SK-N-SH treated with all-trans-retinoic acid at 6 μM for 48 hours (cell line): ENCODE data around the gene B3GALT5.

Source experiments
- ARNTL ChIP-seq: fragments of 450-650 bp; formaldehyde crosslinking; IDR thresholded peaks from 2 replicates; pipeline ENCODE4 v1.5.0; 2020; ENCODE audit warnings: low read depth, mild to moderate bottlenecking, moderate library complexity, borderline replicate concordance
- CSDC2 ChIP-seq: fragments of 250-450 bp; sonication (Bioruptor Pico); IDR thresholded peaks from 2 replicates; pipeline ENCODE4 v1.5.0; 2020; ENCODE audit warnings: mild to moderate bottlenecking, moderate library complexity
- CSRNP3 ChIP-seq: fragments of 250-450 bp; sonication (Bioruptor Pico); IDR thresholded peaks from 2 replicates; pipeline ENCODE4 v1.5.1; 2021; ENCODE audit warnings: mild to moderate bottlenecking, moderate library complexity
- ESRRG ChIP-seq: fragments of 250-450 bp; sonication (Bioruptor Pico); IDR thresholded peaks from 2 replicates; pipeline ENCODE4 v1.6.1; 2021; ENCODE audit warnings: mild to moderate bottlenecking
- GLIS3 ChIP-seq: fragments of 250-450 bp; sonication (Bioruptor Pico); IDR thresholded peaks from 2 replicates; pipeline ENCODE4 v1.5.0; 2020; ENCODE audit warnings: mild to moderate bottlenecking, moderate library complexity
- ISL1 ChIP-seq: fragments of 250-450 bp; sonication (Bioruptor Pico); IDR thresholded peaks from 2 replicates; pipeline ENCODE4 v2.1.2; 2022; ENCODE audit warnings: mild to moderate bottlenecking, moderate library complexity
- OSR1 ChIP-seq: fragments of 250-450 bp; sonication (Bioruptor Pico); IDR thresholded peaks from 2 replicates; pipeline ENCODE4 v1.8.0; 2022; ENCODE audit warnings: moderate library complexity, mild to moderate bottlenecking, inconsistent platforms
- PATZ1 ChIP-seq: fragments of 250-450 bp; sonication (Bioruptor Pico); IDR thresholded peaks from 2 replicates; pipeline ENCODE4 v1.8.0; 2020; ENCODE audit warnings: mild to moderate bottlenecking, moderate library complexity, borderline replicate concordance
- TOX ChIP-seq: fragments of 250-450 bp; sonication (Bioruptor Pico); IDR thresholded peaks from 2 replicates; pipeline ENCODE4 v1.8.0; 2021; ENCODE audit warnings: mild to moderate bottlenecking, moderate library complexity, borderline replicate concordance
- ZC3H10 ChIP-seq: fragments of 250-450 bp; sonication (Bioruptor Pico); IDR thresholded peaks from 2 replicates; pipeline ENCODE4 v1.5.1; 2021; ENCODE audit warnings: mild to moderate bottlenecking, moderate library complexity
- ZNF565 ChIP-seq: fragments of 450-650 bp; formaldehyde crosslinking; conservative IDR thresholded peaks from 2 replicates; pipeline ENCODE4 v1.5.0; 2020; ENCODE audit warnings: low read depth, mild to moderate bottlenecking, moderate library complexity
- TF ChIP-seq, protein P1 (sequence below): fragments of 250-450 bp; sonication (Bioruptor Pico); IDR thresholded peaks from 2 replicates; pipeline ENCODE4 v1.5.1; 2020; ENCODE audit warnings: low read depth, mild to moderate bottlenecking, moderate library complexity

DNA sequence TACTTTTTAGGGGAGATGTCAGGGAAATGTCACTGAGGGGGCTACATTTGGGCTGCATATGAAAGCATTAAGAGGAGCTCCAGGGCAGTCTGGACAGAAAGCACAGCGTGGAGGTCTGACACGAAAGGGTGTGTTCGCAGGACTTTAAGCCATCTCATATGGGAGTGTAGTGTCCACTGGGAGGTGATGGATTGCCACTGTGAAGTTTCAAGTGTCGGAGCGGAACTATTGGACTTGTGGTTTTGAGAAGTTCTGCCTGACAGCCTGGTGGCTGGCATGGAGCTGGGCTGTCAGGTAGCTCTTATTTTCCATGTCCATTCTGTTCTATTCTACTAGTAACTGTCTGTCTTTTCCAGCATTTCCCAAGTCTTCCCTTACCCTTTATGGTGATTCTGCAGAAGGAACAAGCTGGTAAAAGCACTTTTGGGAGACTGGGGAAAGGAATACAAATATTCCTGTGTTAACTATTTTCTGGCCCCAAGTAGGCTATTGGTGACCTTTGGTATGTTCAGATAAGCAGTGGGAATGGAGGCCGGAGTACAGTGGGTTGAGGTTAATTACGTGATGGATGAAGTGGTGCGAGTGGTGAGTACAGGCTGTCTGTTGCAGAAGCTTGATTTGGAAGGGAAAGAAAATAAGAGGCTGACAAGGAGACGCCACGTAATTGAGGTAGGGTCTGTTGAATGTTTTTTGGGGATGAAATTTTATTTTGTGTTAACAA lies 19.3 kb downstream of the B3GALT5 start:
- TF ChIP-seq TOX (CRISPR knock-in tag) = no peak
- no peak for TF ChIP-seq OSR1 (CRISPR knock-in tag)
- TF ChIP-seq, protein P1, sequence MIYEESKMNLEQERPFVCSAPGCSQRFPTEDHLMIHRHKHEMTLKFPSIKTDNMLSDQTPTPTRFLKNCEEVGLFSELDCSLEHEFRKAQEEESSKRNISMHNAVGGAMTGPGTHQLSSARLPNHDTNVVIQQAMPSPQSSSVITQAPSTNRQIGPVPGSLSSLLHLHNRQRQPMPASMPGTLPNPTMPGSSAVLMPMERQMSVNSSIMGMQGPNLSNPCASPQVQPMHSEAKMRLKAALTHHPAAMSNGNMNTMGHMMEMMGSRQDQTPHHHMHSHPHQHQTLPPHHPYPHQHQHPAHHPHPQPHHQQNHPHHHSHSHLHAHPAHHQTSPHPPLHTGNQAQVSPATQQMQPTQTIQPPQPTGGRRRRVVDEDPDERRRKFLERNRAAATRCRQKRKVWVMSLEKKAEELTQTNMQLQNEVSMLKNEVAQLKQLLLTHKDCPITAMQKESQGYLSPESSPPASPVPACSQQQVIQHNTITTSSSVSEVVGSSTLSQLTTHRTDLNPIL (CRISPR knock-in tag) = no peak
- no peak for TF ChIP-seq ISL1 (CRISPR knock-in tag)
- no peak for TF ChIP-seq CSDC2 (CRISPR knock-in tag)
- TF ChIP-seq PATZ1 = no peak
- TF ChIP-seq ESRRG (CRISPR knock-in tag) = no peak
- TF ChIP-seq CSRNP3 = no peak
- TF ChIP-seq ZNF565 (CRISPR knock-in tag) = no peak
- no peak for TF ChIP-seq ZC3H10 (CRISPR knock-in tag)
- no peak for TF ChIP-seq ARNTL (CRISPR knock-in tag)
- TF ChIP-seq GLIS3 (CRISPR knock-in tag) = no peak
